Thymus (tissue), 11 donors: ENCODE data around the gene PATL2. TPM values are rescaled to one million over a fixed set of nuclear protein-coding genes. Genes with fewer than 3 reads are reported as not detected.
"Not testable (repeated sequence)": the region's sequence is repeated elsewhere in the genome, so short reads cannot be mapped to it uniquely, and the experiment has no call there.

Experiments used
- DNase-seq, 9 donors: peaks; one replicate each; pipeline ENCODE4 v3.0.0-alpha.2; 2013; ENCODE audit warnings: low spot score in 9 of 9, low read depth in 6 of 9, missing footprints in 1 of 9
- H3K27ac ChIP-seq, 2 donors: one replicate each; pipeline ENCODE4 v1.5.1; 2013; ENCODE audit warnings: control low read depth in 1 of 2, low read depth in 1 of 2, low read length in 1 of 2, mild to moderate bottlenecking in 1 of 2, moderate library complexity in 1 of 2
- H3K27me3 ChIP-seq, 2 donors: one replicate each; pipeline ENCODE4 v1.5.1; 2013; ENCODE audit warnings: low read length in 1 of 2; ENCODE audit not compliant: control insufficient read depth in 2 of 2, insufficient read depth in 1 of 2
- H3K36me3 ChIP-seq, 2 donors: one replicate each; pipeline ENCODE4 v1.5.1; 2013; ENCODE audit warnings: low read length in 1 of 2, mild to moderate bottlenecking in 1 of 2, moderate library complexity in 1 of 2; ENCODE audit not compliant: control insufficient read depth in 2 of 2, insufficient read depth in 2 of 2
- H3K4me1 ChIP-seq, 2 donors: one replicate each; pipeline ENCODE4 v1.5.1; 2013; ENCODE audit warnings: low read length in 2 of 2; ENCODE audit not compliant: control insufficient read depth in 2 of 2, insufficient read depth in 2 of 2
- H3K4me3 ChIP-seq, 2 donors: one replicate each; pipeline ENCODE4 v1.5.1; 2013; ENCODE audit warnings: low read length in 2 of 2, control low read depth in 1 of 2, mild to moderate bottlenecking in 1 of 2
- H3K9me3 ChIP-seq, 2 donors: one replicate each; pipeline ENCODE4 v1.5.1; 2013; ENCODE audit warnings: low read length in 1 of 2, mild to moderate bottlenecking in 1 of 2; ENCODE audit not compliant: control insufficient read depth in 2 of 2, insufficient read depth in 1 of 2
- WGBS: extraction: QIAGEN DNeasy Blood & Tissue Kit; methylation state at CpG from one replicate; pipeline ENCODE4 v1.1.7; 2013; 5-methylcytosine and 5-hydroxymethylcytosine counted together
- polyA plus RNA-seq: library from polyadenylated mRNA; stranded (reverse); fragments of 200-250 nt; gene quantifications from one replicate; pipeline ENCODE4 v1.2.3, GENCODE V29; 2013
- total RNA-seq: library from RNA; stranded (reverse); fragments of 120-200 nt; gene quantifications from one replicate; pipeline ENCODE4 v1.2.4, GENCODE V29; 2013
- donor health status: healthy.

Gene PATL2
- total and polyA plus RNA-seq, 2 donors: 2.2 to 25.8 TPM

DNA sequence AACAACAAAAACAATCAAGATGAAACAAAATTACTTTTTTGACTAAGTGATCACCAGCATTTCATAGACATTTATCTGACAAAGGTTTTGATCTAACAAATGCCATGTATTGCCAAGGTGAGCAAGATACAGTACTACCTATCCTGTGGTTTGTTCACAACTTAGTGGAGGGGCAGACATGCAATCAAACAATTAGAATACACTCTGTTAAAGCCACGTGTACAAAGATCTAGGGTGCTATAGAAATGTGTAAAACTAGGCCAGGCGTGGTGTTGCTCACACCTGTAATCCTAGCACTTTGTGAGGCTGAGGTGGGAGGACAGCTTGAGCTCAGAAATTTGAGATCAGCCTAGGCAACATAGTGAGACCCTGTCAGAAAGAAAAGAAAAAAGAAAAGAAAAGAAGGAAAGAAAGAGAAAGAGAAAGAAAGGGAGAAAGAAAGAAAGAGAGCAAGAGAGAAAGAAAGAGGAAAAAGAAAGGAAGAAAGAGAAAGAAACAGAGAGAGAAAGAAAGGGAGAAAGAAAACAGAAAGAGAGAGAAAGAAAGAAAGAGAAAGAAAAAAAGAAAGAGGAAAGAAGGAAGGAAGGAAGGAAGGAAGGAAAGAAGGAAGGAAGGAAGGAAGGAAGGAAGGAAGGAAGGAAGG is 23.8 kb upstream of the PATL2 start:
- Histone ChIP-seq H3K36me3 (peaks cover 0 to 7% of the 10 kb centered on the region in 2 donors), H3K27ac (no peak overlapping the region), H3K4me3 (no peak overlapping the region), H3K9me3 (no peaks in the 10 kb centered on the region), H3K4me1 (peaks cover 0 to 6% of the 10 kb centered on the region in 2 donors), H3K27me3 (no peaks in the 10 kb centered on the region)
- DNase-seq: no peak
- WGBS: 87% methylated on average over 2 of the region's 2 CpGs

DNA sequence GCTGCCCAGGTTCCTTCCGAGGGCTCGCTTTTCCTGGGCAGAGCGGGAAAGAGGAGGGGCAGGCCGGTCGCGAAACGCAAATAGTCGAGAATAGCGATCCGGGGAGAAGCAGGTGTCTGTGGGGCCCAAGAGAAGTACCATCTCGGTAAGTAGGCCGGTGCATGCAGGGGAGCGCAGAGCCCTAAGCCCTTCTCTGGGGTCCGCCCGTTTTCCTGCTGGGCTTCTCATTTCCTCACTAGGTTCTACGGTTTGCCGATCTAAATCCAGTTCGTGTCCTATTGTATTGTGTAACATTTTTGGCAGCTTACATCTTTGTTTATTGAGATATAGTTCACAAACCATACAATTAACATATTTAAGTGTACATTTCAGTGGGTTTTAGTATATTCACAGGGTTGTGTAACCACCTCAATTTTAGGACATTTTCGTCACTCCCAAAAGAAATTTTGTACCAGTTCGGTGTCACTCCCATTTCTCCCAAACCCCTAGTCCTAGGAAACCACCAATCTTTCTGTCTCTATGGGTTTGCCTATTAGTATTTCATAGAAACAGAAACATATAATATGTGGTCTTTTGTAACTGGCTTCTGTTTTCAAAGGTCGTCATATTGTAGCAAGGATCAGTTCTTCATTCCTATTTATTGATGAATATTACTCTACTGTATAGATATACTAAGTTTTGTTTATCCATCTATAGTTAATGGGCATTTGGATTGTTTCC is 18.4 kb upstream of the PATL2 start:
- H3K36me3 ChIP-seq: peaks cover 0 to 7% of the 10 kb centered on the region in 2 donors
- no peaks in the 10 kb centered on the region for H3K27me3 ChIP-seq
- H3K27ac ChIP-seq: peak overlapping the region; percentile 98
- peak overlapping the region; percentile 88 to 92 for H3K4me3 ChIP-seq
- peaks cover 0 to 4% of the 10 kb centered on the region in 2 donors for H3K9me3 ChIP-seq
- 8% methylated on average over 21 of the region's 21 CpGs for WGBS
- DNase-seq: peak in 1 of 9 donors; percentile 30
- H3K4me1 ChIP-seq: peaks cover 26 to 37% of the 10 kb centered on the region in 2 donors

DNA sequence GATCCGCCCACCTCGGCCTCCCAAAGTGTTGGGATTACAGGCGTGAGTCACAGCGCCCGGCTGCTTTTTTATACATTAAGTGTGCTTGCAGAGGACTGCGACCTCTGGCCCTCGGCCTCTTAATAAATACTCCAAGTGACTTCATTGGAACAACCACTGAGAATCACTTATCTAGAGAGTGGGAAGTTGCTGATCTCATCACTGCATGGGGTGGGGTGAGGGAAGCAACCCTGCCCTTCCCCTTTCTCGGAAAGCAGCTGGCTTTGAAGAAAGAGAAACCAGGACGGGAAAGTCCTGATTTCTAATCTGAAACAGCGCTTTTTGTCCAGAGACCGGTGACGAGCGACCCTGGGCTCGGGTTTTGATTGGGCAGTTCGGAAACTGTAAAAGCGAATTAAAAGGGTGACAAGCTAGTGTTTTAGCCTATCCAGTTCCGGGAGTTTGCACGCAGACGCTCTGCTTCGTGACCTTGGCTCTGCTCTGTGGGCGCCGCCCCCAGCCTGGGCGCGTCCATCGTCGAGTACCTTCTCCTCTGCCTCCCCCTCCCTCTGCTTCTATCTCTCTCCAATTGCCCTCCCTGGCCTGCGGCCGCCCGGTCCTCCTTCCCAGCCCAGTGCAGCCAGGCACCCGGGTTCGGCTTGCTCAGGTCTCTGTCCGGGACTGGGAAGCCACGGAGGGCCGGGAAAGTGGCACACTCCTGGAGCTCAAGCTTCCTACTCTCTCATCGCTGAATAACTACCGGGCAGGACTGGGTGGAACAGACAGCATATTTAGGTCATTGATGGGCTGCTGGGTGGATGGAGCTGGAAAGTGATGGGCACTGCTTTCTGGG is 17.7 kb upstream of the PATL2 start:
- Histone ChIP-seq H3K27me3 (no peaks in the 10 kb centered on the region), H3K36me3 (peaks cover 0 to 7% of the 10 kb centered on the region in 2 donors), H3K4me1 (peaks cover 30 to 42% of the 10 kb centered on the region in 2 donors), H3K27ac (peak overlapping the region; percentile 98), H3K9me3 (peaks cover 0 to 4% of the 10 kb centered on the region in 2 donors), H3K4me3 (peak overlapping the region; percentile 88 to 92)
- peak; percentile 86 to 98 (median 93) for DNase-seq
- WGBS: 3% methylated on average over 36 of the region's 36 CpGs

DNA sequence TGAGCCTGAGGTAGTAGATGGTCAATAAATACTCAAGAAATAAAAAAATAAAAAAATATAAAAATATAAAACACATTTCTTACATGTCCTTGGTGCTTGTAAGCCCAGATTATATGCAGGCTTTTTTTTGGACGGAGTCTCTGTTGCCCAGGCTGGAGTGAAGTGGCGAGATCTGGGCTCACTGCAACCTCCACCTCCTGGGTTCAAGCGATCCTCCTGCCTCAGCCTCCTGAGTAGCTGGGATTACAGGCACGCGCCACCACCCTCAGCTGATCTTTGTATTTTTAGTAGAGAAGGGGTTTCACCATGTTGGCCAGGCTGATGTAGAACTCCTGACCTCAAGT is 17.1 kb upstream of the PATL2 start:
- not testable (repeated sequence) for H3K36me3 ChIP-seq, DNase-seq, H3K27me3 ChIP-seq, H3K9me3 ChIP-seq
- H3K4me1 ChIP-seq: peaks cover 30 to 42% of the 10 kb centered on the region in 2 donors
- peak overlapping the region; percentile 88 to 92 for H3K4me3 ChIP-seq
- H3K27ac ChIP-seq: peak overlapping the region; percentile 98
- WGBS: 91% methylated on average over 5 of the region's 5 CpGs

DNA sequence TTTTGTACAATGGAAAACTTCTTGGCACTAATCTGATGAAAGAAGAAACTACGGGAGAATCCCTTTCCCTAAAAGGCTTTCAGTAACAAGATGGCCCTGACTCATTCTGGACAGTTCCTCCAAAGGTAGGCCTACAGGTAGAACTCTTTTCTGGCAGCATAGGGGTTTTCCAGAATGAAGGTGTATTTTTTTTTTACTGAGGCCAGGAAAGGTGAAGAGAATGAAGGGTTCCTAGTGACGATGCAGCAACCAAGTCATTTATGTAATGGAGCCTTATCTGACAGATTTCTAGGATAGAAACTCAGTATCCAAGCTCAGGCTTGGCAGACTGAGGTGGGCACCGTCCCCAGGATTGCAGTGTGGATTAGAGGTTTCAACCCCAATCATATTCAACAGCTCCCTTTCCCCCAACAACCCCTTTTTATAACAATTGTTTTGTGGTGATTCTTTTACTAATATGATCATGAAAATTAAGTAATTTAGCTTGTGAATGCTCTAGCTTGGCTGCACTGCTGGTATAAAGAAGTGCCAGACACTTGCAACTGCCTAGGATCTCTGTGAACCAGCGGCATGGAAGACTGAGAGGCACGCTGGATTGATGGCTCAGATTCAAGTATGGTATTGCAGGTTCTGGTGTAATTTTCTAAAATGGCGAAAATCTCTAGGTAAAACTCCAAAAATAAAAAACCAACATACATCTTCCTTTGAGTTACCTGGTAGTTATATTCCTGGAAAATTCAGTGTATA is 16.5 kb upstream of the PATL2 start:
- H3K4me3 ChIP-seq: no peak overlapping the region
- H3K4me1 ChIP-seq: peaks cover 30 to 42% of the 10 kb centered on the region in 2 donors

DNA sequence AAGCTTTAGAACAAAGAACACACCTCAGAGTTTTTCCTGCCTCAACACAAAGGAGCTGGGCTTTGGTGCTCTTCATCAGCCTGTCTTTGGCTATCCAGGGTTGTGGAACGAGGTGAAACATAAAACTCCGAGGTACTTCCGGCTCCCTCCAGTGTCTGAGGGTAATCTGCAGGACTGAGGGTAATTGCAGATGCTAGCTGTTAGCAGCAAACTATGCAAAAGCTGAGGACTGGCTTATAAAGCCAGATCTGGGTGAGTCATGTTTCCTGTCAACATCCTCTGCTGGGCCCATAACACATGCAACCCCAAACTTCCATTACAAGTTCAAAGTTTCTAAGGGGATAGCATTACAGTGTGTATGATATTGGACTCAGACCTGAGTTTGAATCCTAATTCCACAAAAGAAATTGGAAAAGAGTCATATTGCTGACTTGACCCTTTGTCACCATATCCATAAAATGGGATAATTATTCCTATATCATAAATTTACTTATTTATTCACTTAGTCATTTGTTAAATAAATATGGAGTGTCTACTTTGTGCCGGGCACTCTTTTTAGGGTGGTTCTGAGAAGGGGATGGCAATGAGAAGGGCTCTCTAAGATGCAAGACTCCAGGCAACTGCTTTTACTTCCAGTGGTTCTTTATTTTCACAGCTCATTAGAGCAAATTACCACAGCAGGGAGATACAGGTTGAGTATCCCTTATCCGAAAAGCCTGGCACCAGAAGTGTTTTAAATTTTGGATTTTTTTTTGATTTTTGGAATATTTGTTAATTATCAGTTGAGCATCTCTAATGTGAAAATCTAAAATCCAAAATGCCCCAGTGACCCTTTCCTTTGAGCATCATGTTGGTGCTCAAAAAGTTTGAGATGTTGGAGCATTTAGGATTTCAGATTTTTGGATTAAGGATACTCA is 15.7 kb upstream of the PATL2 start:
- Histone ChIP-seq H3K4me3 (peak overlapping the region in 1 of 2 donors; percentile 19), H3K9me3 (peaks cover 0 to 4% of the 10 kb centered on the region in 2 donors), H3K27ac (peak overlapping the region; percentile 91 to 98), H3K4me1 (peaks cover 30 to 42% of the 10 kb centered on the region in 2 donors), H3K36me3 (peaks cover 0 to under 1% of the 10 kb centered on the region in 2 donors), H3K27me3 (no peaks in the 10 kb centered on the region)
- 33% methylated on average over 5 of the region's 5 CpGs for WGBS
- DNase-seq: peak in 7 of 9 donors; percentile 44 to 91 (median 75)

More for the DNA sequence above, 16.5 kb upstream of the PATL2 start:
- no peaks in the 10 kb centered on the region for H3K27me3 ChIP-seq
- H3K36me3 ChIP-seq: peaks cover 0 to 7% of the 10 kb centered on the region in 2 donors
- DNase-seq: peak in 1 of 9 donors; percentile 36
- 95% methylated on average over 6 of the region's 6 CpGs for whole genome bisulfite sequencing
- peaks cover 0 to 4% of the 10 kb centered on the region in 2 donors for H3K9me3 ChIP-seq
- H3K27ac ChIP-seq: peak overlapping the region; percentile 91 to 98

DNA sequence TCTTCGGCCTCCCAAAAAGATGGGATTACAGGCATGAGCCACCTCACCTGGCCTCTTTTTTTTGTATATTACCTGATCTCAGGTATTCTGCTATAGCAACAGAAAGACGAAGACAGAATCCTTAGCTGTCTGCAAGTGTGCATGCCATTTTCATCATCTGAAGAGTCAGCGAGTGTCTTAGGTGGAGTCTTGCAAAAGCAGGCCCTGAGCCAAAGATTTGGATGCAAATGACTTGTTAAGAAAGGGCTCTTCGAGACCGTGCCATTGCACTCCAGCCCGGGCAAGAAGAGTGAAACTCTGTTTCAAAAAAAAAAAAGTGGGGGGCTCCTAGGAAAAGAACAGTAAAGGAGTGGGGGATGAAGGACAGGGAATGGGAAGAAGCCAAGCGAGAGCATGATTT is 15.0 kb upstream of the PATL2 start:
- WGBS: 56% methylated on average over 7 of the region's 7 CpGs
- Histone ChIP-seq H3K4me3 (peak overlapping the region in 1 of 2 donors; percentile 19), H3K36me3 (no peaks in the 10 kb centered on the region), H3K4me1 (peaks cover 30 to 42% of the 10 kb centered on the region in 2 donors), H3K9me3 (peaks cover 0 to 4% of the 10 kb centered on the region in 2 donors), H3K27ac (peak overlapping the region; percentile 91 to 98), H3K27me3 (no peaks in the 10 kb centered on the region)
- no peak for DNase-seq

DNA sequence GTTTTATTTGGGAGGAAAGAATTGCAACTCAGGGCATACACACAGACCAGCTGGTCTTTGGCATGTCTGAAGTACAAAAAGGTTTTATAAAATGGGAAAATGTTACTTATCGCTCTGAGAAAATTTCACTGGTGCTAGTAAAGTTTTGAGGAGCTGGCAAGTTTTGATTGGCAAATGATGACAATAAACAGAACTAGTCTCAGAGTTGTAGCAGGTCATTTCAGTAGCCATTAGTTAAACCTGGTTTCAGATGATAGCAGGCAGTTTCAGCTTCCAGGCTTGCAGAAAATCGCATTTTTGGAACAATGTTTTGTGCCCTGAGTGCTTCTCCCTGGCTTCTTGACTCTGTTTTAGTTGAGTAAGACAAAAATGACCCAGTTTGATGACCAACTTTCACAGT is 10.9 kb upstream of the PATL2 start:
- H3K9me3 ChIP-seq: no peaks in the 10 kb centered on the region
- no peaks in the 10 kb centered on the region for H3K27me3 ChIP-seq
- no peak overlapping the region for H3K4me3 ChIP-seq
- H3K36me3 ChIP-seq: peaks cover 15 to 24% of the 10 kb centered on the region in 2 donors
- H3K27ac ChIP-seq: no peak overlapping the region
- WGBS: 94% methylated on average over 2 of the region's 2 CpGs
- DNase-seq: no peak
- peaks cover 33 to 50% of the 10 kb centered on the region in 2 donors for H3K4me1 ChIP-seq
